Stimulated activated CD4-positive, alpha-beta T cell treated with anti-CD3 and anti-CD28 coated beads, TNF-alpha, amount 100 ng/mL, for 24 hours (primary cell): ENCODE measurements around the gene PEX14.

Experiments
- DNase-seq, 3 experiments: peaks; one replicate each; pipeline ENCODE4 v3.0.0-alpha.2; 2020; ENCODE audit warnings: low read depth in 3 of 3

The PEX14 gene

GRCh38 chr1:10648689-10649516 is 174.2 kb downstream of the PEX14 start:
- no peak for DNase-seq

GRCh38 chr1:10649517-10650201 is 174.9 kb downstream of the PEX14 start:
- DNase-seq: no peak

GRCh38 chr1:10650556-10651388 is 176.0 kb downstream of the PEX14 start:
- no peak for DNase-seq

- no peak for DNase-seq
These were observed 176.6 kb downstream of the PEX14 start for GRCh38 chr1:10651389-10651766.

- no peak for DNase-seq
These were observed 177.0 kb downstream of the PEX14 start for GRCh38 chr1:10651793-10652192.

- DNase-seq: no peak
These were observed 177.9 kb downstream of the PEX14 start for GRCh38 chr1:10652626-10653025.

GRCh38 chr1:10653370-10654125 is 178.8 kb downstream of the PEX14 start:
- no peak for DNase-seq

- DNase-seq: no peak
These were observed 180.3 kb downstream of the PEX14 start for GRCh38 chr1:10655002-10655401.

GRCh38 chr1:10656431-10656830 is 181.7 kb downstream of the PEX14 start:
- DNase-seq: no peak

GRCh38 chr1:10657088-10657847 is 182.5 kb downstream of the PEX14 start:
- no peak for DNase-seq

GRCh38 chr1:10658396-10659066 is 183.8 kb downstream of the PEX14 start:
- no peak for DNase-seq

GRCh38 chr1:10659218-10659617 is 184.5 kb downstream of the PEX14 start:
- no peak for DNase-seq

GRCh38 chr1:10659646-10660540 is 185.1 kb downstream of the PEX14 start:
- DNase-seq: no peak

GRCh38 chr1:10661453-10661852 is 186.7 kb downstream of the PEX14 start:
- DNase-seq: no peak

- no peak for DNase-seq
These were observed 187.4 kb downstream of the PEX14 start for GRCh38 chr1:10662090-10662688.

- no peak for DNase-seq
These were observed 188.3 kb downstream of the PEX14 start for GRCh38 chr1:10662824-10663677.

- no peak for DNase-seq
These were observed 188.9 kb downstream of the PEX14 start for GRCh38 chr1:10663678-10664035.

- no peak for DNase-seq
These were observed 189.5 kb downstream of the PEX14 start for GRCh38 chr1:10664251-10664650.
